ENCODE data around the gene ACTBL2.
"Not testable (repeated sequence)": the region's sequence is repeated elsewhere in the genome, so short reads cannot be mapped to it uniquely, and the experiment has no call there.

Gene ACTBL2

DNA sequence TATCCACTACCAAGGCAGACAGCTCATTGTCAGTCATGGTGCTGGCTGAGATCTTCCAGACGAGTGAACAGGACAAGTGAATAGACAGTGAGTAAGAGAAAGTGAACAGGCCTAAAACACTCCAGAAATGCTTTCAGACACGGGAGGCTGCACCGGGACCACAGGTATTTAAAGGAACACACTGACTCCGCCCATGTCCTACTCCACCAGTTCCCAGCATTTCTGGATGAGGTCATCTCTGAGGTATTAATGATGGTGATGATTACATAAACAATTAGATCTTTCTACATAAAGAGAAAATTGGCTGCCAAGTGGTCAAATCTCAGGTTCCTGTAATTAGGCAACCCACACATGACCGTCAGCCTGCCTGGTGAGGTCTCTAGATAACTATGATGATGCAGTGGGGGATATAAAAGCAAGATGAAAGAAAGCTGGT lies at the start of gene ACTBL2:
TSS of gene ACTBL2 (minus strand) at position 141 of the 436 bp plus-strand sequence. CDS start at position 37, 104 bp downstream.
- no peak for DNase-seq (ENCODE audit: low spot score)

DNA sequence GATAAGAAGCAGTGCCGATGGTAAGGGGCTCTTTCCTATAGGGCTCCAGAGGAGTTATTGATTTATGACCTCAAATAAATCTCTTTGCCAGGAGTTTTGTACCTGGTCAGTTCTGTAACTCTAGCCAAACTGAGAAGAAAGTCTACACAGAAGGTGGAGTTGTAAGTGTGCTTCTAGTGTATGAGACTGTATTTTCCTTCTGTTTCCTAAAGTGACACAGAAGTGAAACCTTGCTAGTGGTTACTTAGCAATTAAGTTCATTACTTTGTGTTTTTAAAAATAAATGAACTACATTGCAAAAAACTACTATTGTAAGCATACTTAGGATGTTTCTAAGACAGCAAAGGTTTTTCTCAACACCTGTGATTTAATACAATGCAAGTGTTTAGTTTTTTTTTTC lies 48.7 kb upstream of the ACTBL2 start:
- no peak for DNase-seq (ENCODE audit: low spot score)

DNA sequence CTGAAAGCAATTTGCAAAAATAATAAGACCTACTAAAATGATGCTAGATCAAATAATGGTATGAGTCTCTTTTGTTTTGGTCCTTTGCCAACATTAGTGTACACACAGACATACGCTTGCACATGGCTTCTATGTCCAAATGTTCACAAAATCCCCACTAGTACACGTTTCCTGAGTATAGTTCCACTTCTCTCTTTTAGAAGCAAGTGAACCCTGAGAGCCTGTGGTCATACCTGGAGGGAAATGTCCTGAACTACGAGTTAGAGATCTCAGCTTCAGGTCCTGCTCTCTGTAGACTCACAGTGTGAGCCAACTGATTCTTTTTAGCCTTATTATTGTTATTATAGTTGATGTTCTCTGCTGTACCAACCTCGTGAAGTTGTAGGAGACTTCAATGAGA lies 47.3 kb upstream of the ACTBL2 start:
- no peak for DNase-seq (ENCODE audit: low spot score)

DNA sequence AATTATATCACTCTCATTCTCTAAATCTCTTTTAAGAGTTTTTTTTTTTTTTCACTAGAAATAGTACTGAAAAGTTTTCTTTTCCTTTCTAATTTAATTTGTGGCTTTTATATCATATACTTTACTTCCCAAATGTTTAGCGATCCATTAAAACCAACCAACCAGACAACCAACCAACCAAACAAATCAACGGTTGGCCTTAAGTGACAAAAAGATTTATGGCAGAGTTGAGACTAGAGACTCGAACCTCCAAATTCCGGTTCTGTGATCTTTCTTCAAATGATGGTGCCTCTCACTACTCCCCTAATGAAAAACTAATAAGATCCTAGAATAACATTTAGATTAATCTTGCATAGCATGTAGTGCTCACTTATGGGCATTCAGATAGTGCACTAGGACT lies 45.3 kb upstream of the ACTBL2 start:
- no peak for DNase-seq (ENCODE audit: low spot score)

DNA sequence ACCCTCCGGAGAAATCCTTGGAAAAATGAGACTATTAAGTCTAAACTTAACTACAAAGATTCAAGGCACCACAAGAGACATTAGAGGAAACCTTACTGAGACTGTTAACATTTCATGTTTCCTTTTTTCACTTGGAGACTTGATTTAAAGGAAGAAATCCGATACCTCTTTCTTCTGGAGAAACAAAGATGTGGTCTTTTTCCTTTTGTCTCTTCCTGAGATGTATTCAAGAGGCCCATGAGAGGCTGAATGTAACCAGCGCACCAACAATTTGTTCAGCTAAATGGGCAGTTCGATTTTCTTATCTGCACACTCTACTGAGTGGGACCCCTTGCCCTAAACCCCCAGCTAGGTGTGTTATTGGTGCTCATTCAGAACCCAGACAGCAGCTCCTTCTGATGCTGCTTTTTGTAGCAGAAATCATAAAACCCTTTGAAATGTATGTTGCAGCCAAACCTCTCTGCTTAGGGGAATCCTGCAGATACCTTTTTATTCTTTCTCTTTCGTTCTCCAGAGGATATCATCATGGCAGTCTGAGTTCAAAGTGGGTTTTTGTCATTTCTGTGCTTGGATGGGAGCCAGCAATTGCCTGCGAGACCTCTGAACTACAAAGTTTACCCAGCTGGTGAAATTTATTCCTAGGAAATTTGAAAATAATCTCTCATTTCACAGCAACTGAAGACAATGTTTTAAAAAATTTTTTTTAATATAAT lies 41.9 kb upstream of the ACTBL2 start:
- DNase-seq (ENCODE audit: low spot score): no peak

DNA sequence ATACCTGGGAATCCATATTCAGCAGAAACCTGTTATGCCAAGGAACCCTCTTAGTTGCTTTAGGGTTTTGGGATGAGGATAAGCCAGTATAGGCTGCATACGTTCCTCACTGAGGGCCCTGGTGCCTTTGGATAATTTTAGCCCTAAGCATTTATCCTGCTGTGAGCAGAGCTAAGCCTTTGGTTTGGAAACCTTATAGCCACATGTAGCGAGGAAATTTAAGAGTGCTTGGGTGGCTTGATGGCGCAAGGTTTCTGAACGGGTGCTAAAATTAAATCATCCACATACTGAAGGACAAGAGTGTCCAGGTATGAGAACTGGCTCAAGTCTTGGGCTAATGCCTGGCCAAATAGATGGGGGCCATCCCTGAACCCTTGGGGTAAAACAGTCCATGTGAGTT lies 39.9 kb upstream of the ACTBL2 start:
- DNase-seq (ENCODE audit: low spot score): not testable (repeated sequence)

DNA sequence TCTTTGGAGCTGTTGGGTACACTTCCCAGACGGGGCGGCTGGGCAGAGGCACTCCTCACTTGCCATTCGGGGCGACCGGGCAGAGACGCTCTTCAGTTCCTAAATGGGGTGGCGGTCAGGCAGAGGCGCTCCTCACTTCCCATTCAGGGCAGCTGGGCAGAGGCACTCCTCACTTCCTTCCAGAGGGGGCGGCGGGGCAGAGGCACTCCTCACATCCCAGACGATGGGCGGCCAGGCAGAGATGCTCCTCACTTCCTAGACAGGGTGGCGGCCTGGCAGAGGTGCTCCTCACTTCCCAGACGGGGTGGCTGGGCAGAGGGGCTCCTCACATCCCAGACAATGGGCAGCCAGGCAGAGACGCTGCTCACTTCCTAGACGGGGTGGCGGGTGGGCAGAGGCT lies 35.8 kb upstream of the ACTBL2 start:
- not testable (repeated sequence) for DNase-seq (ENCODE audit: low spot score)

DNA sequence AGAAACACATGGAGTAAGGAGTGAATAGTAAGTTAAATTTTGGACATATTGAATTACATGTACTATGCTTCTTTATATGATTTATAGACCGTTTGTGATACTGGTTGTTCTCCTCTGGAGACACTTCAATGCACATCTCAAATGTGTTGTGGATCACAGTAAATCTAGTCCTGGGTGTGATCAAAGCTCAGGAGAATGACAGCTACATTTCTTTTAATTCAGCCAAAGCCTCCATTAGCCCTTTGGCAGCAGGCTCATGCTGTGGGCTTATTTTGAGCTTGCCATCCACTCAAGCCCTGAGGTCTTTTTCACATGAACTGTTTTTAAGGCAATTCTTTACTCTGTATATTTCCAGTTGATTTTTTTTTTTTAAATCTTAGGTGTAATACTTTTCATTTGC lies 34.6 kb upstream of the ACTBL2 start:
- no peak for DNase-seq (ENCODE audit: low spot score)

DNA sequence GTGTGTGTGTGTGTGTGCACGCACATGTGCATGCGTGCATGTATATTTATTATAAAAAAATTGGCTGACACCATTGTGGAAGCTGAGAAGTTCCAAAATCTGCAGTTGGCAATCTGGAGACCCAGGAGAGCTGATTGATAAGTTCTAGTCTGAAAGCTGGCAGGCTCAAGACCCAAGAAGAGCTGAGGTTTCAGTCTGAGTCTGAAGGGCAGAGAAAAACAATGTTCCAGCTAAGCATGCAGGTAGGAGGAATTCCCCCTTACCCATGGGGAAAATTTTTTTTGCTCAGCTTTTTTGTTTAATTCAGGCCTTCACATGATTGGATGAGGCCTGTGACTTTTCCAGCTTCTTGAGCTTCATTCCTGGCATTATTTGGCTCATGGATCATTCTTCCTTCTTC lies 31.2 kb upstream of the ACTBL2 start:
- no peak for DNase-seq (ENCODE audit: low spot score)

DNA sequence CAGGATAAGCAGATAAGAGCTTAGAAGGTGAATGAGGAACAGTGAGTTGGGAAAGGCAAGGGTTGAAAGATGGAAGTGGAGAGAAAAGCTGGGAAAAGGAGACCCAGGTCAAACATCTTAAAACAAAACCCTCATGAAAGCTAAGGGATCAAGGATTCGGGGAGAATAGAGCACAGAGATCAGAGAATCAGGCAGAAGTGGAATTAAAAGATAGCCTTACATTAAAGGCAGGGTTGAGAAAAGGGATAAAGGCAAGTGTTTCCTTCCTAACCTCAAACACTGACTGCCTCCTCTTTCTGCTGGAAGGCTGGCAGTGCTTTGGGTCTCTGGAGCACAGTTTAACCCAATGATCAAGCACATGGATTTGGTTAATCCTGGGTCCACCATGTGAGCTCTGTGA lies 28.7 kb upstream of the ACTBL2 start:
- DNase-seq (ENCODE audit: low spot score): no peak

DNA sequence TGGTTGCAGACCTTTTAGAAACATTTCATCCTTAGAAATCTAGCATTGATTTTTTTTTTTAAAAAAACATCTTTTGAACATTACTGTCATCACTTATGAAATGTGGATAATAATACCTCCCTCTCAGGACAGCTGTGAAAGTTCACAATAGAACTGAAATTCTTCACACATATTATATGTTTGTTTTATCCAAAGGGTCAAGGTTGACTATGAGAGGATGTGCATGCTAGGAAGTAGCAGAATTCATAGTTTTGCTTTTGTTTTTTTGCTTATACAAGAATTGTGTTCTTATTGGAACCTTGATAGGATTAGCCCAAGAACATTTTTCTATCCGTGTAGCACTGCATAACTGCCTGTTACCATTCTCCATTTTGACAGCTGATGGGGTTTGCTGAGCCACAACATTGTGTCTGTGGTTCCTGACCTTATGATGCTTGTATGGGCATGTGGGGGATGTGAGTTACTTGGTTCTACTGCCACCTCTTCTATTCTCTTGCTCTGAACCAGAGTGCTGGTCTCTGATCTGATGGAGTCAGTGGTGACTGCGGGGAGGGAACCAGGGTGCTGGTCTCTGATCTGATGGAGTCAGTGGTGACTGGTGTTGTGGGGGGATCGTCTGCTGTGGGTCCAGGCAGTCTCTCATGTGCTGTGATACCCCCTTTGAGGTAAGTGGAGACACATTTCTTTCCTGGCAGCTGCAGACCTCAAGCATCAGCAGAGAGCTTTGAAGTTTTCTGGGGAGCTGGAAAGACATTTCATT lies 27.1 kb upstream of the ACTBL2 start:
- DNase-seq (ENCODE audit: low spot score): no peak

DNA sequence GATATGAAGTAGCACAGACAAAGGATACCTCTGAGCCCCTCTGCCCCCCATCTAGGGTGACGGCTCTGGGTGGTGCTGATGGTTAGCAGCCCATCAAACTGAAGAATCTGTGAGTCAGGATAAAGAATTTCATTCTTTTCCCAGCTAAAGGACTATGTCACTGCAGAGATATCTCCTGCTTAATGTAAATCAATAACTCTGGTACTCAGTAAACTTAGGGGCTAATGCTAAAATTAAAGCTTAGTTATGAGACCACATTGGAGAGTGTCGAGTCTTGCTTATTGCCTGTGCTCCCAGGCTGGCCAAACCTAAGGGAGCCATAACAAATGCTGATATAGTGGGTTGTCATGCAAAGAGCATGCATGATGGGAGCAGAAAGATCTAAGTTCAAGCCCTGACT lies 25.6 kb upstream of the ACTBL2 start:
- no peak for DNase-seq (ENCODE audit: low spot score)

DNA sequence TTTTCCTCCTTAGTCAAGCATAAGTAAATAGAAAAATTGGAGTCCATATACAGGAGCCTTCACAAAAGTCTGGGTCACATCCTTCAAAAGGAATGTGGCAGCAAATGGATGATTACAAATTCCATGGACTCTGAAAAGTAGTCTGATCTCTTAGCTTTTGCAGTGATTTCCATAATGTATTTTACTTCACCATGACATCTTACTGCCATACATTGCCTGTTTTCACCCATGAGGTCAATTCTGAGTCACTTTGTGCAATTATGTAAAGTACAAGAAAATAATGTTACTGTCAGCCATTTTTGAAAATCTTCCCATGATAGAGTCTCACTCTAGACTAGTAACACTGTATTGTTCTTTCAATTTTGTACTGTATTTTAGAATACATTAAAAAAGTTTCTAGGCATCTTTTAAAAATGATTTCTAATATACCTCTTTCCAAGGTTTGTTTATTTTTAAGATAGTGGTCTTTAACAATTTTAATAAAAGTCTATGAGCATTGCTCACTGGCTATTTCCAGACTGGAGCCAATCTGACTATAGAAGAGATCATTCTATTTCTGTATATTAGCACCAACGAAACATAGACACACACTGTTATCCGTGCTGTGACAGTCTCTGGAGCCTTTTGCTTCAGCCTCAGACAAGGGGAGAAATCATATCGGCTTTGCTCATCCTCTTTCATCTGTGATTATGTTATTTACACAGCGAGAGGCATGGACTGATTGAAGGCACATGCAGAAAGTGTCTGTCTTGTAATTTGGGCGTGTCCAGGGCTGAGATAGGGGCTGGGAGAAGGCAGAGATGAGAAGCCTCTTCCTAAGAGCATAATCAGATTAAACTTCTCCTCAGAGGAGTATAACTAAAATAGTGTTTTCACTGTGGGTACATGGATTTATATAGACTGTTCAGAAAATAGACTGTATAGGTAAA lies 22.9 kb upstream of the ACTBL2 start:
- no peak for DNase-seq (ENCODE audit: low spot score)

DNA sequence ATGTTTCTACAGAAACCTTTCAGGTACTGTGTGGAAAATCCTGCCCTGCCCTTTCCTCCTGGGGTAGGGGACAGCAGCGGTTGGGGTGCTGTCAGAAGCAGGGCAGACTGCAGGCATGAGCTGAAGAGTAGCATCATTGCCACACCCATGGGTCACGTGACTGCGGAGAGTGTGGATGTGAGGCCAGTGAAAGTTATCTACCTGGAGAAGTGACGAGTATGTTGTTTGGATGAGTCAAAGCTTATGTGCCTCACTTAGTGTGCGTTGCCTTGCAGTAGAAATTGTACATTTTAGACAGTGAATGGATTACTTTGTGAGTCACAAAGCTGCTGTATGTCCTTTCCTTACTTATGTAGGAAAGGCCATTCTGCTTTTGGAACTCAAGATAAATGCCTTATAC lies 21.7 kb upstream of the ACTBL2 start:
- no peak for DNase-seq (ENCODE audit: low spot score)

DNA sequence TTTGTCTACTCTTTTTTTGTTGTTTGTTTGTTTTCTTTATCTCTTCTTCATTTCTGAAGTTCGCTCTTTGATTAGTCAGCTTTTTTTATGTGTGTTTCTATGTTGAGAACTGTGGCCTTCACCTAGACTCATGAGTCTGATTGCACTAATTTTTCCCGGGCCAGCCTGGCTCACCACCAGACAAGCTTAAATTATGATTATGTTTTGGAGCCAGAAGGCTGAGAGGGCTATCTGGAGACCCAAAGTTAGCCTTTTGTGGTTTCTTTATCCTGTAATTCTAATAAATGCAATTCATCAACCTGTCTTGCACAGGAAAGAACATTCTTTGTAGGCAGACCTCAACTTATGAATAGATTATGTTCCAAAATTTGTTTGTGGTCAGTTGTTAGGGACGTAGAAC lies 20.8 kb upstream of the ACTBL2 start:
- DNase-seq (ENCODE audit: low spot score): no peak

DNA sequence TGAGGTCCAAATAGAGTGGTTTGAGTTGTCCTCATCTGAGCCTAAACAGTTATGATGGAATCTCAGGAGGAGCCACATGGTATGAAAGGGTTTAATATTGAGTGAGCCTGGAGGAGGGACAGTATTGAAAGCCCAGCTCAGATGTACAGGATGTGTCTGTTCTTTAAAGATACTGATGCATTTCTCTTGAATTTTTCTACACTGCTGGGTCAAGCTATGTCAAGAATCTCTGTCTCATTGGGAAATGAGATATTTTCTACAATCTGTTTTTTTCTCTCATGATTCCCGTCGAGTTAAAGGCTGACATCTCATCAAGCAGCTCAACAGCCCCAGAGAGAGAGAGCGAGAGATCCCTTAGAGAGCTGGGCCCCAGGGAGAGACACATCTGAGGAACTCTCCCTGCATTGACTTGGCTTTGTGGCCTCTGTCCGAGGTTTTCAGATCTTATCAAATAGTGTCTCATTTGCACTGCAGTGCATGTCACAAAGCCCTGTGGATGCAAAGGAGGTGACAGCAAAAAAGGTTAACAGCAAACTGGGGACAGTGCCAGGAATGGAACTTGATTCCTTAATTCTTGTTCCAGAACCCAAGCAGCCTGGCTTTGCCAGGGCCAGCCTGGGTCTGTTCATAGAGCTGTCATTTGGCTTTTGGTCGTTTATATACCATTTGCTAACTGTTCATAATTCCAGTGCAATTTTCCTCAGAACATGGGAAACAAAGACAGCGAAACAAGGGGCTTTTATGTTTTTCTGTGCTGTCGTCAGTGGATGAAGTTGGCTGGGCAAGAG lies 19.0 kb upstream of the ACTBL2 start:
- DNase-seq (ENCODE audit: low spot score): peak; percentile 36

DNA sequence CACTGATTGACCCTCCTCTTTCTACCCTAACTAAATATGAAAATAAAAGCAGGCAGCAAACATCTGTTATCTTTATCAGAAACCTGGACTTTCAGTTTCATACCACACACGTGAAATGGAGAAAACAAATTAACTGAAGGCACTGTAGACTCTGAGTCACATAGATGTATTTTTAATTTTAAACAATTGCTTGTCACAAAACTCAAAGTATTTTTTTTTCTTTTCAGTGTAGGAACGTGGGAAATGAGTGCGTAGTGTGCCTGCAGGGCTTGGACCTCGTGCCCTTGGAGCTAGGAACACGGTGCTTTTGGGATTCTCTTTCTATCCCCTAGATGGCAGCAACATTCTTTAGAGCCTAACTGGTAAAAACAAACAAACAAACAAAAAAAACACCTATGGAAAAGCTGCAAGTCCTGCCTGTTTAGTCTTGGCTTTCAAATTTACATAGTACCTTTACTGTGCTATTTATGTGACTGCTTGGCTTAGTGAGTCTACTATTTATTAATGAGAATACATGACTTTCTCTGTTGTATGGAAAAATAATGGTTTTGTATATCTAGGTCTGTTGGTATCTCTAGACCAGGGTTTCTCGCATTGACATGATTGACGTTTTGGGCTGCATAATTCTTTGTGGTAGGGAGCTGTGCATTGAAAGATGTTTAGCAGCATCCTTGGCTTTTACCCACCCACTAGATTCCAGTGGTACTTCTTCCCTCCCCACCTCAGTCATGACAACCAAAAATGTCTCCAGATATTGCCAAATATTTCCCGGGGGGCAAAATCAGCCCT lies 16.8 kb upstream of the ACTBL2 start:
- peak; percentile 45 for DNase-seq (ENCODE audit: low spot score)

DNA sequence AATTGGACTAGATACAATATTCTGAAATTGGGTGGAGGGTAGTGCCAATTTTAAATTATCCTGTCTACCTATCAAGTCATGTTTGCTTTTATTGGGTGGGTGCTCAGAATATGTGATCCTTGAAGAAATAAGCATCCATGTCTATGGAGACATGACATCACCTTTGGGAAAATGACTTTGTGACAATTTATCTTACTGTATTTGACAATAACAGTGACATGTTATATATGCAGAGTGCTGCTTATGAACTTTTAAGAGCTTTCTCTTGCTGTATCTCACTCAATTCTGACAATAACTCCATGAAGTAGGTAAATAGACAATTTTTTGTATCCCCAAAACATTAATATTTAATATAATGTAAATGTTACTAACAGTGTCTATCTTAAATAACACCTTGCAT lies 15.1 kb upstream of the ACTBL2 start:
- no peak for DNase-seq (ENCODE audit: low spot score)

DNA sequence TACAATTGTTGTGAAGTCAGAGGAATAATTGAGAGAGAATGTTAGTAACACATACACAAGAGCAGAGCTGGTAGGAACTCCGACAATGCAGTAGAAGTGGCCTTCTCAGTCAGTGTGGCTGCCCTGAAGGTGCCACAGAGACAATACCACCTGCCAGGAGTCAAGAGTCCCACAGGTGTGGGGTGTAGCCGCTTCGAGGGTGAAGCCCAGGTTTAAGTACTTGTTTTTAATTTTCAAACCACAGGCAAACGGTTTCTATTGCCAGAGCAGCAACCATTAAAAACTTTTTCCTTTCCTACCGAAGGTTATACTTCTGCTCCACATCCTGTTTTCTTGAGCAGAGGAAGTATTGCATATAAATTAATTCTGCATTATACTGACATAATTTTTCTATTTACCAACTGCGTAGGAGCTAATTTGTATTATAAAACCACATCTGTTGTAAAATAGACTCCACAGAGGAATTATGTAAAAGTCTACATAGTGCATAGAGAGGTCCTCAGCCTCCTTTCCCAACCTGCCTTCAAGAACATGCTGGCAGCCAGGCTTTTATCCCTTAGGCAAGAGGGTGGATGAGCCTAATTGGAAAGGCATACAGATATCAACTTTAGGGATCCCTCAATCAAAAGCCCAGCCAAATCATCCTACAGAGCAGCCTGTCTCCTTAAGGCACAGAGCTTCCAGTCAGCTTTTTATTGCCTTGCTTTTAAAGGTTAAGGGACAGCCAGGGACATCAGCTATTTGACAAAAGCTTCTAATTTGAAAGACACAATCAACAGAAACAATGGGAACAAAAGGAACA lies 12.9 kb upstream of the ACTBL2 start:
- no peak for DNase-seq (ENCODE audit: low spot score)
